SK-N-SH (cell line): ENCODE measurements around the gene MAG. TPM values are rescaled to one million over a fixed set of nuclear protein-coding genes. Genes with fewer than 3 reads are reported as not detected.

ENCODE experiments used
- CTCF ChIA-PET: fragments of 300-600, 350-600 bp; formaldehyde crosslinking; extraction: SDS; loops from one replicate; lab custom pipeline; 2021; lab: Yijun Ruan, JAX
- POLR2A ChIA-PET: fragments of 350-600 bp; sonication (Branson Sonifier 250); formaldehyde crosslinking; extraction: SDS; loops from one replicate; lab custom pipeline; 2020; ENCODE audit warnings: antibody characterized with exemption, inconsistent platforms; lab: Yijun Ruan, JAX
- DNase-seq: peaks from one replicate; pipeline ENCODE4 v3.0.0; 2012
- H2AFZ ChIP-seq: fragments of 200-600 bp; sonication (generic); 2 replicates; pipeline ENCODE4 v1.8.1; 2016; ENCODE audit warnings: antibody characterized with exemption, mild to moderate bottlenecking, low read depth
- H3F3A ChIP-seq: fragments of 200-600 bp; sonication (generic); replicated peaks from 2 replicates; pipeline ENCODE3; 2016; ENCODE audit warnings: antibody characterized with exemption, mild to moderate bottlenecking; ENCODE audit not compliant: insufficient read depth
- H3K27ac ChIP-seq, 2 experiments: fragments of 200-500 bp in 1 of 2; fragments of 200-600 bp in 1 of 2; sonication (Bioruptor generic) in 1 of 2; sonication (generic), shearing (Covaris generic) in 1 of 2; 2 replicates each; pipeline versions ENCODE4 v1.5.1 to v1.6.1; 2014 to 2016; ENCODE audit warnings: low read depth in 2 of 2, inconsistent platforms in 1 of 2, low read length in 1 of 2, mild to moderate bottlenecking in 1 of 2, mixed read lengths in 1 of 2
- H3K27me3 ChIP-seq: fragments of 200-600 bp; sonication (generic), shearing (Covaris generic); 2 replicates; pipeline ENCODE4 v1.6.1; 2016; ENCODE audit warnings: mixed run types; ENCODE audit not compliant: insufficient read depth
- H3K36me3 ChIP-seq, 2 experiments: fragments of 200-500 bp in 1 of 2; fragments of 200-600 bp in 1 of 2; sonication (Bioruptor generic) in 1 of 2; sonication (generic) in 1 of 2; replicated peaks in 1 of 2; 2 replicates each; pipeline versions ENCODE3 to v1.5.1; 2014 to 2016; ENCODE audit warnings: low read length in 1 of 2, mild to moderate bottlenecking in 1 of 2; ENCODE audit not compliant: insufficient read depth in 2 of 2, control insufficient read depth in 1 of 2
- H3K4me1 ChIP-seq, 2 experiments: fragments of 200-500 bp in 1 of 2; fragments of 200-600 bp in 1 of 2; sonication (Bioruptor generic) in 1 of 2; sonication (generic), shearing (Covaris generic) in 1 of 2; 2 replicates each; pipeline versions ENCODE4 v1.5.1 to v1.6.1; 2014 to 2016; ENCODE audit warnings: low read depth in 1 of 2, low read length in 1 of 2, mixed run types in 1 of 2; ENCODE audit not compliant: insufficient read depth in 2 of 2, control insufficient read depth in 1 of 2
- H3K4me2 ChIP-seq: fragments of 200-600 bp; sonication (generic), shearing (Covaris generic); 2 replicates; pipeline ENCODE4 v1.6.1; 2017; ENCODE audit warnings: mixed run types
- H3K4me3 ChIP-seq, 2 experiments: fragments of 200-500 bp in 1 of 2; fragments of 200-600 bp in 1 of 2; sonication (Bioruptor generic) in 1 of 2; sonication (generic), shearing (Covaris generic) in 1 of 2; 2 replicates each; pipeline versions ENCODE4 v1.5.1 to v1.8.1; 2014 to 2016; ENCODE audit warnings: low read depth in 2 of 2, inconsistent platforms in 1 of 2, low read length in 1 of 2, mild to moderate bottlenecking in 1 of 2, mixed read lengths in 1 of 2, moderate library complexity in 1 of 2
- H3K79me2 ChIP-seq: fragments of 200-600 bp; sonication (generic); 2 replicates; pipeline ENCODE4 v1.8.1; 2017; ENCODE audit warnings: mild to moderate bottlenecking; ENCODE audit not compliant: insufficient read depth
- H3K9ac ChIP-seq: fragments of 200-600 bp; sonication (generic); 2 replicates; pipeline ENCODE4 v1.6.1; 2017; ENCODE audit warnings: mixed run types
- H3K9me2 ChIP-seq: fragments of 200-600 bp; sonication (generic); 2 replicates; pipeline ENCODE4 v1.6.1; 2017; ENCODE audit warnings: mixed run types
- H3K9me3 ChIP-seq: fragments of 200-600 bp; sonication (generic); 2 replicates; pipeline ENCODE4 v1.6.1; 2017; ENCODE audit warnings: mixed run types, mild to moderate bottlenecking, moderate library complexity
- H4K20me1 ChIP-seq: fragments of 200-600 bp; sonication (generic); 2 replicates; pipeline ENCODE4 v1.6.1; 2017; ENCODE audit warnings: mild to moderate bottlenecking, mixed run types; ENCODE audit not compliant: insufficient read depth
- EP300 ChIP-seq, 2 experiments: IDR thresholded peaks; 2 replicates each; pipeline versions ENCODE4 v1.4.0 to v1.6.1; 2012; ENCODE audit warnings: borderline replicate concordance in 1 of 2, low read depth in 1 of 2, low read length in 1 of 2
- EZH2phosphoT487 ChIP-seq: fragments of 200-600 bp; sonication (generic); IDR thresholded peaks from 2 replicates; pipeline ENCODE4 v1.6.1; 2017; ENCODE audit warnings: low read depth, mixed run types, mild to moderate bottlenecking, antibody characterized with exemption, moderate library complexity, borderline replicate concordance
- FOXM1 ChIP-seq: IDR thresholded peaks from 2 replicates; pipeline ENCODE4 v1.4.0; 2012; ENCODE audit warnings: low read depth, mild to moderate bottlenecking
- GABPA ChIP-seq: IDR thresholded peaks from 2 replicates; pipeline ENCODE4 v1.4.0; 2012; ENCODE audit warnings: low read depth, mild to moderate bottlenecking
- JUND ChIP-seq: IDR thresholded peaks from 2 replicates; pipeline ENCODE4 v1.4.0; 2012
- MEF2A ChIP-seq: IDR thresholded peaks from 2 replicates; pipeline ENCODE4 v1.4.0; 2012; ENCODE audit warnings: low read depth, borderline replicate concordance
- MXI1 ChIP-seq: IDR thresholded peaks from 2 replicates; pipeline ENCODE4 v1.6.1; 2012; ENCODE audit warnings: mild to moderate bottlenecking, low read depth, low read length, improper control_type of control experiment
- PBX3 ChIP-seq: IDR thresholded peaks from 2 replicates; pipeline ENCODE4; 2012
- POLR2AphosphoS5 ChIP-seq: IDR thresholded peaks from 2 replicates; pipeline ENCODE4 v1.6.1; 2012; ENCODE audit warnings: low read depth, low read length
- RCOR1 ChIP-seq: fragments of 150-350 bp; IDR thresholded peaks from 2 replicates; pipeline ENCODE4 v1.6.1; 2017; ENCODE audit warnings: antibody characterized with exemption, low read length
- RFX5 ChIP-seq: IDR thresholded peaks from 2 replicates; pipeline ENCODE4 v1.6.1; 2012; ENCODE audit warnings: mild to moderate bottlenecking, improper control_type of control experiment, low read length
- RXRA ChIP-seq: IDR thresholded peaks from 2 replicates; pipeline ENCODE4 v1.4.0; 2012; ENCODE audit warnings: low read depth, mild to moderate bottlenecking, borderline replicate concordance
- TAF1 ChIP-seq: IDR thresholded peaks from 2 replicates; pipeline ENCODE4 v1.6.1; 2012; ENCODE audit warnings: low read depth, mild to moderate bottlenecking, low read length, moderate library complexity, borderline replicate concordance
- TCF12 ChIP-seq: IDR thresholded peaks from 2 replicates; pipeline ENCODE4 v1.4.0; 2012
- TEAD4 ChIP-seq: IDR thresholded peaks from 2 replicates; pipeline ENCODE4 v1.4.0; 2012; ENCODE audit warnings: mild to moderate bottlenecking, borderline replicate concordance; ENCODE audit not compliant: insufficient read depth
- USF1 ChIP-seq: IDR thresholded peaks from 2 replicates; pipeline ENCODE4 v1.4.0; 2012; ENCODE audit warnings: low read depth, borderline replicate concordance
- WGBS: methylation state at CpG from one replicate; pipeline ENCODE4 v1.1.6; 2017; ENCODE audit warnings: low lambda C conversion rate; 5-methylcytosine and 5-hydroxymethylcytosine counted together
- polyA plus RNA-seq, 3 experiments: library from polyadenylated mRNA; depleted of rRNA; stranded (reverse); fragments of >200 nt; gene quantifications; 2 replicates each; pipeline ENCODE4 v1.2.3, GENCODE V29; 2012
- TF ChIP-seq, protein P1 (sequence below): fragments of 150-350 bp; IDR thresholded peaks from 2 replicates; pipeline ENCODE4 v1.6.1; 2017; ENCODE audit warnings: antibody characterized with exemption, low read length, low read depth, borderline replicate concordance
- TF ChIP-seq, protein P2 (sequence below): IDR thresholded peaks from 2 replicates; pipeline ENCODE4 v1.4.0; 2012; ENCODE audit warnings: low read depth, borderline replicate concordance

MAG gene
- polyA plus RNA-seq, 1 of the 3 experiments (the other 2 are of a cell fraction): not detected

DNA sequence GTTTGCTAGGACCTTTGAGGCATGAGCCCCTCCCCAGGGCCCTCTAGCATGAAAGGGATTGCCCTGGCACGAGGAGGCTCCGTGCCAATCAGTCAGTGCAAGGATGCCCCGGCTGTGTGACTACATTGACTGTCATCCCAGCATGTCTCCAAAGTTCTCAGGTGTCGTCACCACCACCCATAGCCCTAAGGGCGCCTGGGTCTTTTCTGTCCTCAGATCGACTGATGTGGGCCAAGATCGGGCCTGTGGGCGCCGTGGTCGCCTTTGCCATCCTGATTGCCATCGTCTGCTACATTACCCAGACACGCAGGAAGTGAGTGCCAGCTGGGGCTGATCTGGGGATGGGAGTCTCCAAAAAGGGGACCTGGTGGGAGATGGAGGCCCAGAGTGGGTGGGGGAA lies 18.4 kb downstream of the MAG start:
- POLR2A ChIA-PET: no interaction called here
- 51% methylated on average over 10 of the region's 12 CpGs for WGBS
- no peak overlapping the region for H3K9ac ChIP-seq

DNA sequence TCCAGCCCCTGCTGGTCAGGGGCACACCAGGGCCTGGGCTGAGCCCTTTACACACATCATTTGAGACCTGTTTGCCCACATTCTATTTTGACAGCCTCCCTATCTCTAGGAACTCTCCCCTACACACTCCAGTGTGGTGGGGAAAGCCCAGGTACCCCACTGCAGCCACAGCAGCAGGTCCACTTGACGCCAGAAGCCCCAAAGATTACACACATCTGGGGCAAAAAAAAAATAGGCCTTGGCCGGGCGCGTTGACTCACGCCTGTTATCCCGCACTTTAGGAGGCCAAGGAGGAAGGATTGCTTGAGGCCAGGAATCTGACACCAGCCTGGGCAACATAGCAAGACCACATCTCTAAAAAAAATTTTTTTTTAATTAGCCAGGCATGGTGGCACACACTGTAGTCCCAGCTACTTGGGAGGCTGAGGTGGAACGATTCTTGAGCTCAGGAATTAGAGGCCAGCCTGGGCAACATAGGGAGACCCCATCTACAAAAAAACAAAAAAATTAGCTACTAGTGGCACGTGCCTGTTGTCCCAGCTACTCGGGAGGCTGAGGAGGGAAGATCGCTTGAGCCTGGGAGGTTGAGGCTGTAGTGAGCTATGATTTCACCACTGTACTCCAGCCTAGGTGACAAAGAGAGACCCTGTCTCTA lies 19.0 kb downstream of the MAG start:
- CTCF ChIA-PET: interaction anchor here (1.0 kb wide), 1 partner anchor 184 kb away, joined by 4 read pairs; no protein-coding TSS in a partner anchor
- POLR2A ChIA-PET: no interaction called here
- H3K4me1 ChIP-seq: no peaks in the 10 kb centered on the region

More for the DNA sequence above, 18.4 kb downstream of the MAG start:
- Histone ChIP-seq H3K4me3 (no peak overlapping the region), H3K79me2 (no peaks in the 10 kb centered on the region), H3K4me2 (no peak overlapping the region), H3F3A (no peaks in the 10 kb centered on the region), H3K27me3 (no peaks in the 10 kb centered on the region; the same call in 1 of the 2 replicates), H3K4me1 (no peaks in the 10 kb centered on the region), H4K20me1 (no peaks in the 10 kb centered on the region), H3K36me3 (no peaks in the 10 kb centered on the region), H3K9me2 (no peaks in the 10 kb centered on the region), H3K9me3 (no peaks in the 10 kb centered on the region), H3K27ac (no peak overlapping the region), H2AFZ (no peak overlapping the region)
- TF ChIP-seq MEF2A (no peak), POLR2AphosphoS5 (no peak), FOXM1 (no peak), EZH2phosphoT487 (no peak), TCF12 (no peak), TEAD4 (no peak), RXRA (no peak)
- no peak for DNase-seq
- CTCF ChIA-PET: interaction anchor here (1.0 kb wide), 1 partner anchor 185 kb away, joined by 4 read pairs; no protein-coding TSS in a partner anchor

More for the DNA sequence above, 19.0 kb downstream of the MAG start:
- no peaks in the 10 kb centered on the region for H3K27me3 ChIP-seq
- H3K79me2 ChIP-seq: no peaks in the 10 kb centered on the region
- no peaks in the 10 kb centered on the region for H3K9me3 ChIP-seq
- no peak overlapping the region for H3K4me2 ChIP-seq
- DNase-seq: no peak
- H3K4me3 ChIP-seq: no peak overlapping the region
- H3K9ac ChIP-seq: no peak overlapping the region
- H4K20me1 ChIP-seq: no peaks in the 10 kb centered on the region
- no peaks in the 10 kb centered on the region for H3K9me2 ChIP-seq
- H2AFZ ChIP-seq: no peak overlapping the region
- H3K36me3 ChIP-seq: no peaks in the 10 kb centered on the region
- WGBS: 72% methylated on average over 10 of the region's 10 CpGs
- TF ChIP-seq, protein P1, sequence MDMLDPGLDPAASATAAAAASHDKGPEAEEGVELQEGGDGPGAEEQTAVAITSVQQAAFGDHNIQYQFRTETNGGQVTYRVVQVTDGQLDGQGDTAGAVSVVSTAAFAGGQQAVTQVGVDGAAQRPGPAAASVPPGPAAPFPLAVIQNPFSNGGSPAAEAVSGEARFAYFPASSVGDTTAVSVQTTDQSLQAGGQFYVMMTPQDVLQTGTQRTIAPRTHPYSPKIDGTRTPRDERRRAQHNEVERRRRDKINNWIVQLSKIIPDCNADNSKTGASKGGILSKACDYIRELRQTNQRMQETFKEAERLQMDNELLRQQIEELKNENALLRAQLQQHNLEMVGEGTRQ: no peak
- TF ChIP-seq MEF2A (no peak), RCOR1 (no peak), GABPA (no peak), RFX5 (no peak), TAF1 (no peak), EP300 (IDR thresholded peaks at IDR 0.05; ENCODE audit: borderline replicate concordance in 1 of 2, low read depth in 1 of 2, low read length in 1 of 2) (no peak), FOXM1 (no peak), POLR2AphosphoS5 (no peak), PBX3 (no peak), MXI1 (no peak), USF1 (no peak), JUND (no peak)
- TF ChIP-seq, protein P2, sequence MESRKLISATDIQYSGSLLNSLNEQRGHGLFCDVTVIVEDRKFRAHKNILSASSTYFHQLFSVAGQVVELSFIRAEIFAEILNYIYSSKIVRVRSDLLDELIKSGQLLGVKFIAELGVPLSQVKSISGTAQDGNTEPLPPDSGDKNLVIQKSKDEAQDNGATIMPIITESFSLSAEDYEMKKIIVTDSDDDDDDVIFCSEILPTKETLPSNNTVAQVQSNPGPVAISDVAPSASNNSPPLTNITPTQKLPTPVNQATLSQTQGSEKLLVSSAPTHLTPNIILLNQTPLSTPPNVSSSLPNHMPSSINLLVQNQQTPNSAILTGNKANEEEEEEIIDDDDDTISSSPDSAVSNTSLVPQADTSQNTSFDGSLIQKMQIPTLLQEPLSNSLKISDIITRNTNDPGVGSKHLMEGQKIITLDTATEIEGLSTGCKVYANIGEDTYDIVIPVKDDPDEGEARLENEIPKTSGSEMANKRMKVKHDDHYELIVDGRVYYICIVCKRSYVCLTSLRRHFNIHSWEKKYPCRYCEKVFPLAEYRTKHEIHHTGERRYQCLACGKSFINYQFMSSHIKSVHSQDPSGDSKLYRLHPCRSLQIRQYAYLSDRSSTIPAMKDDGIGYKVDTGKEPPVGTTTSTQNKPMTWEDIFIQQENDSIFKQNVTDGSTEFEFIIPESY: no peak
- TF ChIP-seq, all 33 proteins: peak for 0
- H3K27ac ChIP-seq: no peak overlapping the region
- no peaks in the 10 kb centered on the region for H3F3A ChIP-seq
